Measurements from ENCODE around the gene AATF. TPM values are rescaled to one million over a fixed set of nuclear protein-coding genes. Genes with fewer than 3 reads are reported as not detected.

Gene AATF
- total RNA-seq, 1 experiment from 2014 or later, result 85.2 TPM

- Mint-ChIP-seq H3K27me3 (ENCODE audit: insufficient read depth, unreplicated experiment) (no peaks in the 10 kb centered on the region), H3K36me3 (ENCODE audit: insufficient read depth, unreplicated experiment) (peaks cover 84% of the 10 kb centered on the region), H3K9me3 (ENCODE audit: unreplicated experiment) (no peaks in the 10 kb centered on the region), H3K27ac (ENCODE audit: low read depth, unreplicated experiment) (no peak overlapping the region), H3K4me3 (ENCODE audit: unreplicated experiment) (no peak overlapping the region), H3K4me1 (ENCODE audit: insufficient read depth, unreplicated experiment) (no peaks in the 10 kb centered on the region)
- intact Hi-C loops (cut with micrococcal nuclease), result no loop called here
- no peak for DNase-seq (ENCODE audit: unreplicated experiment)
- ChIA-PET CTCF (interaction anchor here (0.8 to 1.7 kb wide), 2 partner anchors 42 to 604 kb away, joined by 4 read pairs; no protein-coding TSS in a partner anchor), POLR2A (no interaction called here)
- no TSS peak for BruUV-seq (replicated peaks)
- TF ChIP-seq CTCF (IDR thresholded peaks at IDR 0.05; ENCODE audit: unreplicated experiment), result no peak
Observed at GRCh38 chr17:37089956-37090355, 141.2 kb downstream of the AATF start.

- H3K27me3 Mint-ChIP-seq (ENCODE audit: insufficient read depth, unreplicated experiment), result no peaks in the 10 kb centered on the region
- no peak for DNase-seq (ENCODE audit: unreplicated experiment)
- H3K9me3 Mint-ChIP-seq (ENCODE audit: unreplicated experiment), result no peaks in the 10 kb centered on the region
- TF ChIP-seq CTCF (IDR thresholded peaks at IDR 0.05; ENCODE audit: unreplicated experiment), result no peak
- no peaks in the 10 kb centered on the region for H3K4me1 Mint-ChIP-seq (ENCODE audit: insufficient read depth, unreplicated experiment)
- peaks cover 83% of the 10 kb centered on the region for H3K36me3 Mint-ChIP-seq (ENCODE audit: insufficient read depth, unreplicated experiment)
- intact Hi-C loops (cut with micrococcal nuclease), result no loop called here
- H3K4me3 Mint-ChIP-seq (ENCODE audit: unreplicated experiment), result no peak overlapping the region
- ChIA-PET CTCF (interaction anchor here (0.8 kb wide), 1 partner anchor 282 kb away, joined by 4 read pairs; no protein-coding TSS in a partner anchor), POLR2A (interaction anchor here (0.8 kb wide), 1 partner anchor 8 kb away, joined by 3 read pairs; no protein-coding TSS in a partner anchor)
- BruUV-seq (replicated peaks), result no TSS peak
- H3K27ac Mint-ChIP-seq (ENCODE audit: low read depth, unreplicated experiment), result peak overlapping the region; percentile 14
Observed at GRCh38 chr17:37090941-37091340, 142.2 kb downstream of the AATF start.

GRCh38 chr17:37092071-37092470 lies 143.3 kb downstream of the AATF start:
- TF ChIP-seq CTCF (IDR thresholded peaks at IDR 0.05; ENCODE audit: unreplicated experiment), result no peak
- no peaks in the 10 kb centered on the region for H3K4me1 Mint-ChIP-seq (ENCODE audit: insufficient read depth, unreplicated experiment)
- peaks cover 82% of the 10 kb centered on the region for H3K36me3 Mint-ChIP-seq (ENCODE audit: insufficient read depth, unreplicated experiment)
- no peak overlapping the region for H3K27ac Mint-ChIP-seq (ENCODE audit: low read depth, unreplicated experiment)
- DNase-seq (ENCODE audit: unreplicated experiment), result peak; percentile 20
- POLR2A ChIA-PET, result no interaction called here
- no peak overlapping the region for H3K4me3 Mint-ChIP-seq (ENCODE audit: unreplicated experiment)
- no peaks in the 10 kb centered on the region for H3K9me3 Mint-ChIP-seq (ENCODE audit: unreplicated experiment)
- no TSS peak for BruUV-seq (replicated peaks)
- no peaks in the 10 kb centered on the region for H3K27me3 Mint-ChIP-seq (ENCODE audit: insufficient read depth, unreplicated experiment)
- CTCF ChIA-PET, result no interaction called here
- intact Hi-C loops (cut with micrococcal nuclease), result no loop called here

GRCh38 chr17:37092701-37093100 lies 143.9 kb downstream of the AATF start:
- no peaks in the 10 kb centered on the region for H3K9me3 Mint-ChIP-seq (ENCODE audit: unreplicated experiment)
- ChIA-PET CTCF (no interaction called here), POLR2A (no interaction called here)
- no peak overlapping the region for H3K4me3 Mint-ChIP-seq (ENCODE audit: unreplicated experiment)
- H3K27ac Mint-ChIP-seq (ENCODE audit: low read depth, unreplicated experiment), result no peak overlapping the region
- BruUV-seq (replicated peaks), result no TSS peak
- H3K36me3 Mint-ChIP-seq (ENCODE audit: insufficient read depth, unreplicated experiment), result peaks cover 82% of the 10 kb centered on the region
- H3K27me3 Mint-ChIP-seq (ENCODE audit: insufficient read depth, unreplicated experiment), result no peaks in the 10 kb centered on the region
- intact Hi-C loops (cut with micrococcal nuclease), result no loop called here
- TF ChIP-seq CTCF (IDR thresholded peaks at IDR 0.05; ENCODE audit: unreplicated experiment), result no peak
- DNase-seq (ENCODE audit: unreplicated experiment), result no peak
- H3K4me1 Mint-ChIP-seq (ENCODE audit: insufficient read depth, unreplicated experiment), result no peaks in the 10 kb centered on the region
